Islet precursor cell (in vitro differentiated cells): ENCODE measurements around the gene WDR82.

Source experiments
- DNase-seq: peaks from one replicate; pipeline ENCODE4 v3.0.0-alpha.2; 2018

WDR82 gene

GRCh38 chr3:52306978-52307377, 28.5 kb upstream of the WDR82 start:
- DNase-seq: no peak

GRCh38 chr3:52305926-52306325, 27.5 kb upstream of the WDR82 start:
- DNase-seq: no peak

- no peak for DNase-seq
Measured at GRCh38 chr3:52303811-52304210, 25.4 kb upstream of the WDR82 start.

- no peak for DNase-seq
Measured at GRCh38 chr3:52302426-52303145, 24.1 kb upstream of the WDR82 start.

GRCh38 chr3:52299879-52300611, 21.6 kb upstream of the WDR82 start:
- DNase-seq: peak; percentile 91

- DNase-seq: no peak
Measured at GRCh38 chr3:52299247-52299878, 20.9 kb upstream of the WDR82 start.

GRCh38 chr3:52298149-52299098, 20.0 kb upstream of the WDR82 start:
- DNase-seq: no peak

- DNase-seq: no peak
Measured at GRCh38 chr3:52297242-52298148, 19.0 kb upstream of the WDR82 start.

GRCh38 chr3:52295671-52296208, 17.3 kb upstream of the WDR82 start:
- no peak for DNase-seq

- DNase-seq: no peak
Measured at GRCh38 chr3:52294320-52295150, 16.1 kb upstream of the WDR82 start.

- no peak for DNase-seq
Measured at GRCh38 chr3:52293491-52294319, 15.3 kb upstream of the WDR82 start.

- no peak for DNase-seq
Measured at GRCh38 chr3:52292247-52293065, 14.0 kb upstream of the WDR82 start.

- DNase-seq: no peak
Measured at GRCh38 chr3:52291508-52292181, 13.2 kb upstream of the WDR82 start.

GRCh38 chr3:52290596-52291507, 12.4 kb upstream of the WDR82 start:
- DNase-seq: peak; percentile 35

GRCh38 chr3:52289747-52290595, 11.5 kb upstream of the WDR82 start:
- DNase-seq: peak; percentile 53

- DNase-seq: peak; percentile 46
Measured at GRCh38 chr3:52289338-52289746, 10.9 kb upstream of the WDR82 start.
